Left ventricle myocardium superior (tissue), 1 donor: ENCODE data around the gene PLCH2. TPM values are rescaled to one million over a fixed set of nuclear protein-coding genes. Genes with fewer than 3 reads are reported as not detected.

ENCODE experiments used
- ATAC-seq: fragments of 200-7000 bp; cut with Tn5 transposase; one replicate; pipeline ENCODE4 v1.9.1; 2020; ENCODE audit warnings: mild to moderate bottlenecking, moderate library complexity
- DNase-seq: peaks from one replicate; pipeline ENCODE4 v3.0.0-alpha.2; 2020
- intact Hi-C: fragments of 100-400 bp; cut with micrococcal nuclease; formaldehyde crosslinking; loops from one replicate; pipeline ENCODE4 v1.11.0; 2022
- total RNA-seq: library from RNA; stranded (reverse); fragmentation: NEBNext Ultra II Directional; extraction: Animal tissue kit (Norgen Biotek cat#: 25700); gene quantifications from one replicate; pipeline ENCODE4 v1.2.1, GENCODE V29; 2021
- donor health status: DM: no; HTN: yes; CAD: no; lungs with severe emphysema.

PLCH2 gene
- total RNA-seq, 1 donor from 2014 or later: 0.25 TPM

- DNase-seq: no peak
- no peak for ATAC-seq
- intact Hi-C loops: no loop called here
Observed at GRCh38 chr1:2493218-2493617, 17.1 kb downstream of the PLCH2 start.

- DNase-seq: no peak
- intact Hi-C loops: no loop called here
- ATAC-seq: no peak
Observed at GRCh38 chr1:2493691-2494322, 17.7 kb downstream of the PLCH2 start.

GRCh38 chr1:2494323-2494693, 18.2 kb downstream of the PLCH2 start:
- intact Hi-C loops: no loop called here
- no peak for ATAC-seq
- DNase-seq: no peak

GRCh38 chr1:2495026-2495425, 18.9 kb downstream of the PLCH2 start:
- ATAC-seq: no peak
- no peak for DNase-seq
- intact Hi-C loops: no loop called here

- intact Hi-C loops: no loop called here
- DNase-seq (no peak), ATAC-seq (no peak)
Observed at GRCh38 chr1:2495546-2495945, 19.5 kb downstream of the PLCH2 start.

- no peak for DNase-seq
- intact Hi-C loops: no loop called here
- no peak for ATAC-seq
Observed at GRCh38 chr1:2496087-2496622, 20.1 kb downstream of the PLCH2 start.

- intact Hi-C loops: no loop called here
- ATAC-seq (no peak), DNase-seq (no peak)
Observed at GRCh38 chr1:2496746-2497145, 20.7 kb downstream of the PLCH2 start.

GRCh38 chr1:2497891-2498290, 21.8 kb downstream of the PLCH2 start:
- DNase-seq: no peak
- no peak for ATAC-seq
- intact Hi-C loops: no loop called here

GRCh38 chr1:2498648-2499047, 22.6 kb downstream of the PLCH2 start:
- intact Hi-C loops: no loop called here
- DNase-seq (no peak), ATAC-seq (no peak)

GRCh38 chr1:2499260-2499659, 23.2 kb downstream of the PLCH2 start:
- intact Hi-C loops: no loop called here
- no peak for DNase-seq
- ATAC-seq: no peak

GRCh38 chr1:2499986-2500596, 24.0 kb downstream of the PLCH2 start:
- intact Hi-C loops: no loop called here
- no peak for DNase-seq
- ATAC-seq: no peak

- ATAC-seq (no peak), DNase-seq (no peak)
- intact Hi-C loops: no loop called here
Observed at GRCh38 chr1:2501041-2501819, 25.1 kb downstream of the PLCH2 start.

GRCh38 chr1:2501820-2502119, 25.7 kb downstream of the PLCH2 start:
- DNase-seq (no peak), ATAC-seq (no peak)
- intact Hi-C loops: no loop called here

GRCh38 chr1:2502210-2502609, 26.1 kb downstream of the PLCH2 start:
- DNase-seq (no peak), ATAC-seq (no peak)
- intact Hi-C loops: no loop called here

GRCh38 chr1:2502661-2503553, 26.8 kb downstream of the PLCH2 start:
- ATAC-seq: no peak
- intact Hi-C loops: no loop called here
- no peak for DNase-seq

GRCh38 chr1:2503554-2504224, 27.6 kb downstream of the PLCH2 start:
- intact Hi-C loops: no loop called here
- no peak for DNase-seq
- ATAC-seq: no peak

- intact Hi-C loops: no loop called here
- no peak for DNase-seq
- ATAC-seq: no peak
Observed at GRCh38 chr1:2504225-2504948, 28.3 kb downstream of the PLCH2 start.

GRCh38 chr1:2504949-2505272, 28.8 kb downstream of the PLCH2 start:
- intact Hi-C loops: no loop called here
- DNase-seq (no peak), ATAC-seq (no peak)
